ENCODE data around the gene RTN4RL2.

GRCh38 chr11:57453543-57454177 lies 6.7 kb upstream of the RTN4RL2 start:
- TF ChIP-seq POLR2A (IDR thresholded peaks at IDR 0.05) (peak; percentile 50), CTCF (IDR thresholded peaks at IDR 0.05) (no peak)
